Activated T-cell treated with anti-CD3 and anti-CD28 coated beads, Interleukin-2, amount 50 U/mL, for 48 hours (primary cell): ENCODE results near the gene NPLOC4.
A peak's percentile ranks its signal among the peaks of the same experiment; 100 is the strongest.

Source experiments
- DNase-seq, 2 experiments: peaks; one replicate each; pipeline ENCODE4 v3.0.0-alpha.2; 2020

NPLOC4 gene

GRCh38 chr17:81515530-81516041, 121.3 kb downstream of the NPLOC4 start:
- no peak for DNase-seq

- DNase-seq, result peak; percentile 77 to 83
These were observed 122.0 kb downstream of the NPLOC4 start for GRCh38 chr17:81514739-81515529.

GRCh38 chr17:81514489-81514738, 122.5 kb downstream of the NPLOC4 start:
- no peak for DNase-seq

DNA sequence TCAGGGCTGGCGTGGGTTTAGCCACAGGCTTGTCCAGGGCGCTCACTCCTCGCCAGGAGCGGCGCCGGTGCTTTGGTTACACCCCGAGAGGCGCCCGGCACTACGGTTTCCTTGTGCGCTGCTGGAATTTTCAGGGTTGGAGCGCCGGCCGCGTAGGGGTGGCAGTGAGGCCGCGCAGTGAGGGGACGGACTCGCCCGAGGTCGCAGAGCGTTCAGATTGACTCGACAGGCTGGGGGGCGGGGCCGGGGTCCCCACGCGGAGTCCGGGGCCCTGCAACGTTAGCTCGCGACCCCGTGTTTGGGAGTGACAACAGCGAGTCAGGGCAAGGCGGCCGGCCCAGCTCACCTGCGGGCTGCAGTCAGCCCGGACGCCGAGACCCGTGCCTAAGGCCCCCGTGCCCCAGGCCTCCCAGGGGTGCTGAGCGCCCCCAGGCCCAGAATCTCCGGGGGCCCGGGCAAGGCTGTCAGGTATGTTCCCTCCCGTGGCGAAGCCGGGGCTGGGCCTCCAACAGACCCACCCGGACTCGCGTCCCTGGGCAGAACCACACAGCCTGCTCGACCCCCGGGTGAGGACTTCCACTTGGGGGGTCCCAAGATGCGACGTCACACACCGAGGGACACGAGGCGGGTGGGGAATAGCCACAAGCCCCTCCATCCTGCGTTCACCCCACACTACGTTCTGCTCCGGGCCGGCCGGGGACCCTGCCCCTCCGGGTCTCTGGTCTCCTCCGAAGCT, 123.0 kb downstream of the NPLOC4 start:
- DNase-seq, result peak; percentile 74 to 76

- peak; percentile 83 to 86 for DNase-seq
These were observed 123.5 kb downstream of the NPLOC4 start for GRCh38 chr17:81513372-81513752.

DNA sequence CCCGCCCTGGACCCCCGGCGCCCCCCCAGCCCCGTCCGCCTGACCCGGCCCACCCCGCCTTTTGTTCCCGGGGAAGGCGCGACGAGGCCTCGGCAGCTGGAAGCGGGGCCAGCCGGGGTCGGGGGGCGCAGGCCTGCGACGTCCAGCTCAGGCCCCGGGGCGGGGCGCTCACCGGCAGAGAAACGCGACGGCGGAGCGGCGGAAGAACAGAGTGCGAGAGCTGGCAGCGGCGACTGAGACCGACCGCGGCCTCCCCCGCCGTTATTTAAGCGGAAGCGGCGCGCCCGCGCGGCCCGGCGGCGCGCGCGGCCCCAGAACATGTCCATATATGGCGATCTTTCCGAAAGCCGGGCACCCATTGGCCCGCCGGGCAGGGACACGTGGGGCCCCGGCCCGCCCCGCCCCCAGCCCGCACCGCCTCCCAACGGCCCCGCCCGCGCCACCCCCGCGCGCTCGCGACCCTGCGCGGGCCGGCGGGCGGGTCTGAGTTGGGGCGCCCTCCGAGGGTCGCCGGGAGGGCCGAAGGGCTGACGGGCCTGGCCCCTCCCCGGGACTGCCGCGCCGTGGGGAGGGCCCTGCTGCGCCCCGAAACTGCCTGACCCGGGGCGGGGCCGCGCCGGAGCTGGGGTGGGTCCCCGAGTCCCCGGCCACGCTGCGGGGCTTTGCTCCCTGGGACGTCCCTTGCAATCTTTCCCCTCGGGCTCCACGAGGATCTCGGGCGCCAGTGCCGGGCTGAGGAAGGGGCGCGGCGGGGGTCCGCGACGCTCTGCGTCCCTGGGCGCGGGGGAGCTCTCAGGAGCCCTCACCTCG, 124.1 kb downstream of the NPLOC4 start, which contains the start of gene ACTG1:
Gene ACTG1 (minus strand): TSS at position 238 of the 810 bp plus-strand sequence. CDS start 445 bp downstream, outside the sequence.
- peak; percentile 91 to 95 for DNase-seq

DNA sequence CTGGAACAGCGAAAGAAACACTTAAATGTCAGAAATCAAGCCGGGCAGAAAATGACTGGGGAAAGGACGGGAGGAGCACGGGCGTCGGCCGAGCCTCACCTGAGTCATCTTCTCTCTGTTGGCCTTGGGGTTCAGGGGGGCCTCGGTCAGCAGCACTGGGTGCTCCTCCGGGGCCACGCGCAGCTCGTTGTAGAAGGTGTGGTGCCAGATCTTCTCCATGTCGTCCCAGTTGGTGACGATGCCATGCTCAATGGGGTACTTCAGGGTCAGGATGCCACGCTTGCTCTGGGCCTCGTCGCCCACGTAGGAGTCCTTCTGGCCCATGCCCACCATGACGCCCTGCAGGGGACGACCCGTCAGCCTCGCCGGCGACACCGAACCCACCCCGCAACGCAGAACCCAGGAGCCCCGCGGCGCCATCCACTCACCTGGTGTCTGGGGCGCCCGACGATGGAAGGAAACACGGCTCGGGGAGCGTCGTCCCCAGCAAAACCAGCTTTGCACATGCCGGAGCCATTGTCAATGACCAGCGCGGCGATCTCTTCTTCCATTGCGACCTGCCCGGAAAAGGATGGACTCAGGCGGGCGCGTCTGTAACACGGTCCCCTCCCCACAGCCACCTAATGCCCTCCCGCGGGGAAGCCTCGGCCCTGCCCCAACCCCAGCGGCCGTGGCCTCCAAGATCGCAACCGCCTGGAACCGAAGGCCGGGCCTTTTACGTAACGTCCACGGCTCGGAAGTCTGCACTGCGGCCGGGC, 124.9 kb downstream of the NPLOC4 start:
- DNase-seq, result peak; percentile 51 to 60

DNA sequence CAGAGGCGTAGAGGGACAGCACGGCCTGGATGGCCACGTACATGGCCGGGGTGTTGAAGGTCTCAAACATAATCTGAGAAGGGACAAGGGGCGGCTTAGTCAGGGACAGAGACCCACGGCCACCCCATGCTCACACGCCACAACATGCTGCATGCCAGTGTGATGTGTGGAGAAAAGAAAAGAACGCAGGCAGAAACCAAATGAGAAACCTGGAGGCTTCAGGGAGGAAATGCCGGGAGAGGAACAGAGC, 125.4 kb downstream of the NPLOC4 start:
- DNase-seq, result peak in 1 of 2 experiments; percentile 48

DNA sequence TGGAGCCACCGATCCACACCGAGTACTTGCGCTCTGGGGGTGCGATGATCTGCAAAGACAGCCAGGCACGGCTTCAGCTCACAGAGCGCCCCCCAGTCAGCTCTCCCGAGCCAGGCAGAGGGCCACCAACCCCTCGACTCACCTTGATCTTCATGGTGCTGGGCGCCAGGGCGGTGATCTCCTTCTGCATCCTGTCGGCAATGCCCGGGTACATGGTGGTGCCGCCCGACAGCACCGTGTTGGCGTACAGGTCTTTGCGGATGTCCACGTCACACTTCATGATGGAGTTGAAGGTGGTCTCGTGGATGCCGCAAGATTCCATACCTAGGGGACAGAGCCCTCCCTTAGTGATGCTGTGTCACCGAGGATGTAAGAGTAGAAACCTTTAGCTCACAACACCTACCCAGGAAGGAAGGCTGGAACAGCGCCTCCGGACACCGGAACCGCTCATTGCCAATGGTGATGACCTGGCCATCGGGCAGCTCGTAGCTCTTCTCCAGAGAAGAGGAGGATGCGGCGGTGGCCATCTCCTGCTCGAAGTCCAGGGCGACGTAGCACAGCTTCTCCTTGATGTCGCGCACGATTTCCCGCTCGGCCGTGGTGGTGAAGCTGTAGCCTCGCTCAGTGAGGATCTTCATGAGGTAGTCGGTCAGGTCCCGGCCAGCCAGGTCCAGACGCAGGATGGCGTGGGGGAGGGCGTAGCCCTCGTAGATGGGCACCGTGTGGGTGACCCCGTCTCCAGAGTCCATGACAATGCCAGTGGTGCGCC, 125.9 kb downstream of the NPLOC4 start:
- DNase-seq, result peak; percentile 52 to 59

DNA sequence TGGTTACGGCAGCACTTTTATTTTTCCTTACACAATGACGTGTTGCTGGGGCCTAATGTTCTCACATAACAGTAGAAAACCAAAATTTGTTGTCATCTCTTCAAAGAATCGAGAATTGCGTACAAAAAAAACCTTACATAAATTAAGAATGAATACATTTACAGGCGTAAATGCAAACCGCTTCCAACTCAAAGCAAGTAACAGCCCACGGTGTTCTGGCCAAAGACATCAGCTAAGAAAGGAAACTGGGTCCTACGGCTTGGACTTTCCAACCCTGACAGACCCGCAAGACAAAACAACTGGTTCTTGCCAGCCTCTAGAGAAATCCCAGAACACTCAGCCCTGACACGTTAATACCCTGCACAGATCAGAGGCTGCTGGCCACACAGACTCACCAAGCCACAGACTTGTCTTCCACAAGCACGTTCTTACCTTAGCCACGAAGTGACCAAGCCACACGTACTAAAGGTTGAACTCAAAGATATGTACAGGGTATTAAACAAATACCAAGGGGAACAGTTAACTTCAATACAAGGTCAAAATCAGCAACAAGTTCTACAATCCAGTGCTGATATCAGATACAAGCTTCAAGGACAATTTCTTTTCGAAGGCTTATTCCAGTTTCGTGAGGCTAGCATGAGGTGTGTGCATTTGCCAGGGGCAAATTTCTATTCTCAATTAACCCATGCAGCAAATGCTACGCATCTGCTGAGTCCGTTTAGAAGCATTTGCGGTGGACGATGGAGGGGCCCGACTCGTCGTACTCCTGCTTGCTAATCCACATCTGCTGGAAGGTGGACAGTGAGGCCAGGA, 126.7 kb downstream of the NPLOC4 start:
- DNase-seq, result peak in 1 of 2 experiments; percentile 39

DNA sequence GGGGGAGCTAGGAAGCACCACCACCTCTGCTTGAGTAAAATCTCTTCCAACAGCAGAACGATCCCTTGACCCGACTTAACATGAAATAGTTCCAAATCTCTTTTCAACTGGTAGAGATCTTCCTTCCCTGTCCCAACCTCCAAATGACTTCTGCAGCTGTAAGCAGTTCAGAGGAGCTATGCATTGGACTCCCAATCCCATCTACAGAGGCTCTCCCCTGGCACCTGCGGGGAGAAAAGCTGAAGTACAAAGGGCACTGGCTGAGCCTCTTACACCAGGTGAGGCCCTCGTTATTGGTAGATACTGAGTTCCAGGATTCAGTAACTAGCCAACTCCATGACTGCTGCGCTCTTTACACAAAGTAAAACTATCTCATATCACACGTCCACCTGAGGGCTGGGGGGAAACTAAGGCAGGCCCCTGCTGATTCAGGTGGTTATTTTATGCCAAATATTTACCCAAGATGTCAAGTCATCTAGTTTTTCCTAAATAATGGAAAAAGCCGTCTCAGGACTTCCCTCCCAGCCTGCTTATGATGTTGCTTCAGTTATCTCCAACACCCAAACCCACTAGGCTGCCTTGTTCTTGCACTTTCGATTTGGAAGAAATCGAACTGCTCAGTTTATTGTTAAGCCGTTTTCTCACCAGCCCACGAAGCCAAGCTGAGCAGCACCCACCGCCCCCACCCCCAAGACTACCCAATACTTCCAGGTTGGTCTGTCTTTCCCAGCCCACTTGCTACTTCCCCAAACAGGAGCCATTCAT, 127.5 kb downstream of the NPLOC4 start:
- DNase-seq, result peak; percentile 54

- peak; percentile 48 to 56 for DNase-seq
These were observed 128.2 kb downstream of the NPLOC4 start for GRCh38 chr17:81508639-81509206.
